ENCODE data around the gene EGR1. TPM values are rescaled to one million over a fixed set of nuclear protein-coding genes. Genes with fewer than 3 reads are reported as not detected.

The EGR1 gene
- total RNA-seq, 3 donors from 2014 or later = 11.8 to 61.0 (median 18.4) TPM

- no peak for TF ChIP-seq CTCF (IDR thresholded peaks at IDR 0.05)
- no peak for TF ChIP-seq POLR2A (IDR thresholded peaks at IDR 0.05)
- TF ChIP-seq POLR2AphosphoS5 (IDR thresholded peaks at IDR 0.05) = no peak
- no peaks in the 10 kb centered on the region for H3K27me3 ChIP-seq
- H3K4me3 ChIP-seq = no peak overlapping the region
- peaks cover 0 to 3% of the 10 kb centered on the region in 2 donors for H3K4me1 ChIP-seq
- H3K9me3 ChIP-seq = no peaks in the 10 kb centered on the region
- H3K36me3 ChIP-seq = no peaks in the 10 kb centered on the region
- intact Hi-C loops (cut with DNase I; ENCODE audit: low total_unique reads) = no loop called here
- peak in 1 of 2 donors; percentile 48 for DNase-seq (ENCODE audit: low spot score in 2 of 2)
- peak overlapping the region; percentile 34 to 64 for H3K27ac ChIP-seq
Observed at GRCh38 chr5:138502121-138502520, 36.8 kb downstream of the EGR1 start.

- H3K9me3 ChIP-seq = no peaks in the 10 kb centered on the region
- DNase-seq (ENCODE audit: low spot score in 2 of 2) = no peak
- H3K4me3 ChIP-seq = no peak overlapping the region
- TF ChIP-seq POLR2A (IDR thresholded peaks at IDR 0.05) (no peak), POLR2AphosphoS5 (IDR thresholded peaks at IDR 0.05) (no peak), CTCF (IDR thresholded peaks at IDR 0.05) (no peak)
- peaks cover 0 to 3% of the 10 kb centered on the region in 2 donors for H3K4me1 ChIP-seq
- no peaks in the 10 kb centered on the region for H3K27me3 ChIP-seq
- intact Hi-C loops (cut with DNase I; ENCODE audit: low total_unique reads) = no loop called here
- H3K36me3 ChIP-seq = no peaks in the 10 kb centered on the region
- H3K27ac ChIP-seq = peak overlapping the region; percentile 34 to 42
Observed at GRCh38 chr5:138502521-138502920, 37.2 kb downstream of the EGR1 start.

GRCh38 chr5:138503487-138504270 lies 38.4 kb downstream of the EGR1 start:
- H3K4me3 ChIP-seq = no peak overlapping the region
- H3K36me3 ChIP-seq = no peaks in the 10 kb centered on the region
- TF ChIP-seq CTCF (IDR thresholded peaks at IDR 0.05) (peak; percentile 53 to 88 (median 72)), POLR2A (IDR thresholded peaks at IDR 0.05) (no peak), POLR2AphosphoS5 (IDR thresholded peaks at IDR 0.05) (no peak)
- H3K27me3 ChIP-seq = no peaks in the 10 kb centered on the region
- H3K27ac ChIP-seq = peak overlapping the region in 1 of 2 donors; percentile 70
- H3K4me1 ChIP-seq = peaks cover 0 to 3% of the 10 kb centered on the region in 2 donors
- no peaks in the 10 kb centered on the region for H3K9me3 ChIP-seq
- DNase-seq (ENCODE audit: low spot score in 2 of 2) = no peak
- intact Hi-C loops (cut with DNase I; ENCODE audit: low total_unique reads) = no loop called here

- TF ChIP-seq CTCF (IDR thresholded peaks at IDR 0.05) = no peak
- TF ChIP-seq POLR2A (IDR thresholded peaks at IDR 0.05) = no peak
- TF ChIP-seq POLR2AphosphoS5 (IDR thresholded peaks at IDR 0.05) = peak in 2 of 3 donors; percentile 34 to 36
- intact Hi-C loops (cut with DNase I; ENCODE audit: low total_unique reads) = no loop called here
- Histone ChIP-seq H3K4me3 (no peak overlapping the region), H3K27ac (peak overlapping the region; percentile 62 to 70), H3K9me3 (no peaks in the 10 kb centered on the region), H3K36me3 (no peaks in the 10 kb centered on the region), H3K27me3 (no peaks in the 10 kb centered on the region), H3K4me1 (peaks cover 0 to 3% of the 10 kb centered on the region in 2 donors)
- DNase-seq (ENCODE audit: low spot score in 2 of 2) = peak in 1 of 2 donors; percentile 84
Observed at GRCh38 chr5:138504799-138505198, 39.5 kb downstream of the EGR1 start.
